ENCODE data around the gene DNAI1.

DNAI1 gene

DNA sequence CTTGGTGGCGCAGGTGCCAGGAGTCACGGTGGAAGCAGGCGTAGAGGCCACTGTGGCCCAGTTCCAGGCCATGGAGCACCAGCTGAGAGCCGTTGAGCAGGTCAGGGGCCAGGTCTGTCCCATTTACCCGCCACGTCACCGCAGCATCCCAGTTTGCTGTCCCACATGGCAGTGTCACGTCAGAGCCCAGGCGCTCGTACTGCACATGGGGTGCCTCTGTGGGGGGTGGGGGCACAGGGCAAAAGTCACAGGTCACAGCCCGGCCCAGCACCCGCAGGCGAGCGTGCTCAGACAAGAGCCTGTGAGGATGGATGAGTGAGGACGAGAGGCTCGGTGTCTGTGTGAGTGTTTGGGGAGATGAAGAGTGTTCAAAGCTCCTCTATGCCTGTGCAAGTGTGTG is 106.0 kb downstream of the DNAI1 start:
- in situ Hi-C loops (cut with MboI; ENCODE audit: low pct_unique_long_range_greater_than_20kb, low sequenced_read_pairs, unreplicated experiment) = no loop called here
- TF ChIP-seq CTCF (IDR thresholded peaks at IDR 0.05; ENCODE audit: extremely low read depth, insufficient read depth, missing control alignments) = no peak
- no peak for DNase-seq (ENCODE audit: low spot score)

DNA sequence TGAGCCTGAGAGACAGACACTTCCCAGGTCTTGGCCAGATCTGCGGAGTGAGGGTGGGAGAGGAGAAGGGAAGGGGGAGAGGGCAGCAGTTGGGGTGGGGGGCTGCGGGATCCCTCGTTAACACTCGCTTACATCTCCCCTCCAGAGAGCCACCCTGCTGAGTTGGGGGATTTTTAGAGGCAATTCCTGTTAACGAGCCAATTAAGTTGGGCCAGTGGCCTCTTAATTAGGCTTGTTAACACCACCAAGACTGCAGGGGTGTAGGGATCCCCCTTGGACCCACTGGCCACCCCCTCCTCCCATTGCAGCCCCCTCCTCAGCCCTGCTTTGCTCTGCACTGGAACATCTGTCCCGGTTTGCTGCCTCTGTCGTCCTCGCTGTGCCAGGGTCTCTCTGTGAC is 107.3 kb downstream of the DNAI1 start:
- in situ Hi-C loops (cut with MboI; ENCODE audit: low pct_unique_long_range_greater_than_20kb, low sequenced_read_pairs, unreplicated experiment) = no loop called here
- TF ChIP-seq CTCF (IDR thresholded peaks at IDR 0.05; ENCODE audit: extremely low read depth, insufficient read depth, missing control alignments) = no peak
- DNase-seq (ENCODE audit: low spot score) = no peak

DNA sequence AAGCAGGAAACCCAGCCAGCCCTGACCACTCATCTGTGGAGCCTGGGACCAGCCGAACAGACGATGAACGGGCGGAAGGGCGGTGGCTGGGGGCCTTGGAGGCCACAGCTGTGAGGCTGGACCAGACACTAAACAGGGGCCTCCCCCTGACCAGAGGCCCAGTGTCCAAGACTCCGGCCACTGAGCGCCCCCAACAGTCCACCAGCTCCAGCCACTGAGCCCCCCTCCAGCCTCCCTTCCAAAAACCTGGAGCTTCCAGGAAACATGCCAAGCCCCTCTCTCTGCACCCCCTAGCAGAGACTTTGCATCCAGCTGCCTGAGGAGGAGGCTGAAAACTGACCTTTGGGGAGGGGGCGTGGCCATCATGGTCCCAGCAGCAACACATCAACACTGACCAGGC is 107.7 kb downstream of the DNAI1 start:
- DNase-seq (ENCODE audit: low spot score) = no peak
- TF ChIP-seq CTCF (IDR thresholded peaks at IDR 0.05; ENCODE audit: extremely low read depth, insufficient read depth, missing control alignments) = no peak
- in situ Hi-C loops (cut with MboI; ENCODE audit: low pct_unique_long_range_greater_than_20kb, low sequenced_read_pairs, unreplicated experiment) = no loop called here

- no peak for TF ChIP-seq CTCF (IDR thresholded peaks at IDR 0.05; ENCODE audit: extremely low read depth, insufficient read depth, missing control alignments)
- no peak for DNase-seq (ENCODE audit: low spot score)
- in situ Hi-C loops (cut with MboI; ENCODE audit: low pct_unique_long_range_greater_than_20kb, low sequenced_read_pairs, unreplicated experiment) = no loop called here
Measured at GRCh38 chr9:34566972-34567371, 108.4 kb downstream of the DNAI1 start.

GRCh38 chr9:34568133-34568532 is 109.5 kb downstream of the DNAI1 start:
- in situ Hi-C loops (cut with MboI; ENCODE audit: low pct_unique_long_range_greater_than_20kb, low sequenced_read_pairs, unreplicated experiment) = no loop called here

DNA sequence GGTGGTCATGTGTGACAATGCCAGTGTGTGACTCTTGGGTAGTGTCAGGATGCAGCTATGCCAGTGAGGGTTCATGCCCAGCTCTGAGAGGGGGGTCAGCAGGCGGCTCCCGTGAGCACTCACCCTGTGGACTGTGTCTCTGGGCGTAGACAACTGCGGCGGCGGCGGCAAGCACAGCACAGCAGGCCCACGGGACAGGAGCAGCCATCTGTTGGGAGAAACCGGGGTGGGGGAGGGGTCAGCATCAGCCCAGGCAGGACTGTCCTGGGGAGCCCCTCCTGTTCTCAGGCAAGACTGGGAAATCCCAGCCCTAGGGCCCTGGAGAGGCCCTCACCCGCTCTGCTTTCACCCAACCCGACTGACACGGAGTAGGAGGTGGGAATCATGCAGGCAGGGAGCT is 110.2 kb downstream of the DNAI1 start:
- DNase-seq (ENCODE audit: low spot score) = no peak
- in situ Hi-C loops (cut with MboI; ENCODE audit: low pct_unique_long_range_greater_than_20kb, low sequenced_read_pairs, unreplicated experiment) = no loop called here
- no peak for TF ChIP-seq CTCF (IDR thresholded peaks at IDR 0.05; ENCODE audit: extremely low read depth, insufficient read depth, missing control alignments)

More at GRCh38 chr9:34568133-34568532, 109.5 kb downstream of the DNAI1 start:
- no peak for TF ChIP-seq CTCF (IDR thresholded peaks at IDR 0.05; ENCODE audit: extremely low read depth, insufficient read depth, missing control alignments)
- no peak for DNase-seq (ENCODE audit: low spot score)

DNA sequence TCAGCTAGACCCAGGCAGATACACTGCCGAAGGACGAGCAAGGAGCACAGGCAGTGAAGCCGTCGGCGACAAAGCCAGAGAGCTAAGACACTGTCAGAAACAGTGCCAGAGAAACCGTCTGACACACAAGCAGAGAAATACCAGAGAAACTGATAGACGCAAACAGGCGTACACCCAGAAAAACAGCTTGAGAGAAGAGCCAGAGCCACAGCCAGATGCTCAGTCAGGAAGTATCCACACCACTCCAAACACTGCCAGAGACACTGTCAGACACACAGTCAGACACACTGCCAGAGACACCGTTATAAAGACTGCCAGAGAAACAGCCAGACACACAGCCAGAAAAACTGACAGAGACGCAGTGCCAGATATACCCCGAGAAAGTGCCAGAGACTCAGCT is 111.8 kb downstream of the DNAI1 start:
- in situ Hi-C loops (cut with MboI; ENCODE audit: low pct_unique_long_range_greater_than_20kb, low sequenced_read_pairs, unreplicated experiment) = no loop called here
- no peak for TF ChIP-seq CTCF (IDR thresholded peaks at IDR 0.05; ENCODE audit: extremely low read depth, insufficient read depth, missing control alignments)
- no peak for DNase-seq (ENCODE audit: low spot score)
